T-helper 9 cell (primary cell): Measurements from ENCODE around the gene ADGRD2.

ENCODE experiments used
- DNase-seq: peaks from one replicate; pipeline ENCODE4 v3.0.0-alpha.2; 2020

The ADGRD2 gene

DNA sequence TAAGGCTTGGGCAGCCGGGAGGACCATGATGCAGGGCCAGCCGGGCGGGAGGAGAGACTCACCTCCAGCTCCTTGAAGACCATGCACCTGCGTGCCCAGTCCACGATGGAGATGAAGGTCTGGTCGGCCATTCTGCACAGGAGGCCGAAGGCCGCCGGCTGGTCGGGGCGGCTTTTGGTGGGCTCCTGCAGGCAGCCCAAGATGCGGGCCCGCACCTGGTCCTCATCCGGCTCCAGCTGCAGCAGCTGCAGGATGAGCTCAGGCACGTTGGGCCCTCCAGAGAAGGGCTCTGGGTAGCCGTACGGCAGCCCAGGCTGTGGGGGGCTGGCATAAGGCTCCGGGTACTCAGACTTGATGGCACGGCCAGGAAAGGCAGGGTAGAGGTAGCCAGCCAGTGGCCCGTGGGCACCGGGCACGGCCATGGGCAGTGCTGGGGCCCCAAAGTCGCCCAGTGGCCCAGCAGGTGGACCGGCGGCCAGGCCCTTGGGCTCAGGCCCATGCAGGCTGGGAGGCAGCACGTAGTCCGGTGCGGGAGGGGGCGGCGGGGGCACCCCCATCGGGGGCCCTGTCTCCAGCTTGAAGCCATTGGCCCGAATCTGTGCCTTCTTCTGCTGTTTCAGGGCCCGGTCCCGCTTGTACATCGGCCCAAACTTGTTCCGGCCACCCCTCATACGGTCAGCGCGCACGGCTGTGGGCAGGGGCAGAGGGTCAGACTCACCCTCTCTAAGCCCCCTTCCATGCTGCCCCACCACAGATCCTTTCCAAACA is 50.0 kb downstream of the ADGRD2 start:
- no peak for DNase-seq

DNA sequence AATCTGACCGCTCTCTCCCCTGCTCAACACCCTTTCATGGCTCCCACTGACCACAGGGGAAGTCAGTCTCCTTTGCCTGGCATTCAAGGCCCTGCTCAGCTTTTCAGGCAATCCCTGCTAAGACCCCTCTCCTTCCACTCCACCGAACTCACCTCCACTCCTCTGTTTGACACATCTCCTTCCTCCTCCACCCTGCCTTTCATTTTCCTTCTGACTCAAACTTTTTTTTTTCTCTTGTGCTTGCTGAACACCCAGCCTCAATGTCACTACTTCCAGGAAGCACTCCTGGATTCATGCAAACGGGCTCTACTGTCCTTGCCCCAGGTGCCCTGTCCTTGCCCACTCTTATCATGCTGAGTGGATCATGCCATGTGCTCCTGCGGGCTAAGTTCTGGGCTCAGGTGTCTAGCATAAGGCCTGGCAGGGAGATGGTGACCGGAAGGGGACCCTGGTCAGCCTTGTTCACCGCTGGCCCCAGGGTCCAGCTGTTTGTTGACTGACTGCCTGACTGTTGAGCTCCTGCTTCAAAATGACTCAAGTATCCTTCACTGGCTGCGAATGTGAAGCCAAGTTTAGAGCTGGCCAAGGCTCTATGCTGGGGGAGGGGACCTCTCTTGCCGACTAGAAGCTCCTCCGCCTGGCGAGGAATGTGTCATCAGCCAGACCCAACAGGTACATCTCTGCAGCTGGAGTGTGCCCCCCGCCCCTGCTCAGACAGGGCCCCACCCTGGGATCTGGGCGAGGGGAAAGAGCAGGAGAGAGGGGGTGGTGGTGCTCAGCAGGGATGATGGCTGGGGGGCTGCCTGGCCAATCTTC is 50.8 kb downstream of the ADGRD2 start:
- no peak for DNase-seq

DNA sequence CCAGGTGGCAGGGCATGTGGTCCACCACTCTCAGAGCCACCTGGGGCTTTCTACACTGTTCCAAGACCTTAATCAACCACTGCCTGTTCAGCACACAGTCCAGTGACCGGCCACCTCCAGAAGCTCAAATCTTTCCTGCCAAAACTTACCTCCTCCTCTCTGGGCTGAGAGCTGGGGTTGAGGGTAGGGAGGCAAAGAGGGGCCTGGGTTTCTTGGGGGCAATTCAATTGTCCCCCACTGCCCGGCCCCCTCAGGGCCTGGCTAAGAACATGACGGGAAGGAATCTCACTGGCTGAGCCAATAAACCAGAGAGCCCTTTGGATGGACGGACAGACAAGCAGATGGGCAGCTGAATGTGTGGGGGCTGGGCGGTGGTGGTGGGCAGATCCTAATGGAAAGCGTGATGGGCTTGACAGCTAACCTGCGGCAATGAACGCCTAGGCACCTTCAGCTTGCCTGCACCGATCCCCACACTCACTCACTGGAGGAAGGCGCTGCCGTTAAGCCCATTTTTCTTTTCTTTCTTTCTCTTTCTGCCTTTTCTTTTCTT is 51.6 kb downstream of the ADGRD2 start:
- no peak for DNase-seq

DNA sequence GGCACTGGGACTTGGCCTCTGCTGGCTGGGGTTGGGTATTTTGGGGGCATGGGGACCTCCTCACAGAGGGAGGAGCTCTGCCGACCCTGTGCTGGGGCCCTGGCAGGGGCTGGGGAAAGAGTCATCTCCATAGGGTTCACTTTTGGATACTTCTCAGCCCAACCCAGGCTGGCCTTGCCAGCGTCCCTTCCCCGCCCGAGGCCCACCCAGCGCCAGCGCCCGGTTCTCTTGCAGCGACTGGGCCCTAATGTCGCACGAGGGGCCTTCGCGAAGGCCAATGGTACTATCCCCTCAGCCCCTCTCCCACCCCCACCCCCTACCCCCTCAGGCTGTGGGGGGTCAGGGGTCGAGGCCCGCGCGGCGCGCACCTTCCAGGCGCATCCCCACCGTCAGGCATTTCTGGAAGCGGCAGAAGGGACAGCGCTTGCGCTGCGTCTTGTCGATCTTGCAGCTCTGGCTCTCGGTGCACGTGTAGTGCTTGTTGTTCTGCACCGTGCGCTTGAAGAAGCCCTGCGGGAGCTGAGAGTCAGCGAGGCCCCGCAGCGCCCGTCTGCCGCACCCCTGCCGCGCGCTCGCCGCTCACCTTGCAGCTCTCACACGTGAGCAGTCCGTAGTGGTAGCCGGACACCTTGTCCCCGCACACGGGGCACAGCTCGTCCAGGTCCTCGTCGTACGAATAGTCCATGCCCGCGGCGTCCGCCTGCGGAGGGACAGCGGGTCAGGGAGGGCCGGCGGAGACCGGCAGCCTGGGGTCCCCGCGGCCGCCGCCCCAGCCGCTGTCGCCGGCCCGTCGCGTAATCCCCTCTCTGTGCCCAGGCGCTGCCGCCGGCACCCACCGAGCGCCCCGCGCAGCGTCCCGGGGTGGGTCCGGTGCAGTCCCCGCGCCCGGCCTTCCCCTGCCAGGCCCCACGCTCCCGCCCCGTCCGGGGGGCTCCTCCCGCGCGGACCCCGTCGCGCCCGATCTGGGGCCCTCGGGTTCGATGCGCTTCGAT is 52.8 kb downstream of the ADGRD2 start:
- no peak for DNase-seq

DNA sequence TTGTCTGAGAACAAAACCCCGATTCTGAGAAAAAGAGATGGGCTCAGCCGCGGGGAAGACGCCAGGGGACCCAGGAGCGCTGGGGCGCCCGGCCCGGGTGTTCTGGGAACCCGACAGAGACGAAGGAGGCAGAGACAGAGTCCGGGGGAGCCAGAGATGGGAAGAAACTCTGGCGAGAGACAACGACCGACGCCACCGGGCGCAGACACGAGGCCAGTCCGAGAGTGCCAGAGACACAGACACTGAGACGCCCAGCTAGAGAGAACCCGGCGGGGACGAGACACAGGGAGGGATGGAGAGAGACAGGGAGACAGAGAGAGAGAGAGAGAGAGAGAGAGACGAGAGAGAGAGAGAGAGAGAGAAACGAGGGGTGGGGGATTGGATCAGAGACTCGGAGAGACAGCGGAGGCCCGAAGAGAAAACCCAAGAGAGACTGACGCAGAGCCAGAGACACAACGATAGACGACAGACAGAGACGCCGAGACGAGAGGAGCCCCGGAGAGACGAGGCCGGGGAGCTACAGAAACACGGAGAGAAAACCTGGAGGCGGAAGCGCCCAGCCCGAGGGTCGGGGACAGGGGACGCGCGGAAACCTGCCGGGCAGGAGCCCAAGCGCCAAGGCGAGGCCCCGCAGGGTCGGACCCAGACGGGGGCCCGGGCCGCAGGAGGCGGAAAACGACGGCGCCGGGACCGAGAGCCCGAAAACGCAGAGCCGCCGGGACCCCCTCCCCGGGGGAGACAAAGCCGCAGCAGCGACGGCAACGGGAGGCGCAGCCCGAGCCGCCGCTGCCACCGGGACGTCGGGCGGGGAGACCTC is 53.7 kb downstream of the ADGRD2 start:
- no peak for DNase-seq

DNA sequence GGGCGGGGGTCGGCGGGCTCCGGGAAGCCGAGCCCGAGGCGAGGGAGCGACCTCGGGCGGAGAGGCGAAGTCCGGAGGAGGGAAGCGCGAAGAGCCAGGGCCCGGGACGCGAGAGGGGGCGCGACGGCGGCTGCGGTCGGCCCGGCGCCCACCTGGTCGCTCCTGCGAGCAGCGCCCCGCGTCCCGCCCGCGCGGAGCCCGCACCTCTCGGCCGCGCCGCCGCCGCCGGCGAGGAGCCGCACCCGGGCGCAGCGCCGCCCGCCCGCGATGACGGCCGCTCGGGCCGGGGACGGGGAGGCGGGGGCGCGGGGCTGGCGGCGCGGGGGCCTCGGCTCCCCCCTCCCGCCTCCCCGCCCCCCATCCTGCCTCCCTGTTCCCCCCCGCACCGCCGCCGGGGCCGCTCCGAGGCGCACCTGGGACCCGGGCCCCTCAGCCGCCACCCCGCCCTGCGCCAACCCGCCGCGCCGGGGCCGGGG is 54.3 kb downstream of the ADGRD2 start:
- no peak for DNase-seq

DNA sequence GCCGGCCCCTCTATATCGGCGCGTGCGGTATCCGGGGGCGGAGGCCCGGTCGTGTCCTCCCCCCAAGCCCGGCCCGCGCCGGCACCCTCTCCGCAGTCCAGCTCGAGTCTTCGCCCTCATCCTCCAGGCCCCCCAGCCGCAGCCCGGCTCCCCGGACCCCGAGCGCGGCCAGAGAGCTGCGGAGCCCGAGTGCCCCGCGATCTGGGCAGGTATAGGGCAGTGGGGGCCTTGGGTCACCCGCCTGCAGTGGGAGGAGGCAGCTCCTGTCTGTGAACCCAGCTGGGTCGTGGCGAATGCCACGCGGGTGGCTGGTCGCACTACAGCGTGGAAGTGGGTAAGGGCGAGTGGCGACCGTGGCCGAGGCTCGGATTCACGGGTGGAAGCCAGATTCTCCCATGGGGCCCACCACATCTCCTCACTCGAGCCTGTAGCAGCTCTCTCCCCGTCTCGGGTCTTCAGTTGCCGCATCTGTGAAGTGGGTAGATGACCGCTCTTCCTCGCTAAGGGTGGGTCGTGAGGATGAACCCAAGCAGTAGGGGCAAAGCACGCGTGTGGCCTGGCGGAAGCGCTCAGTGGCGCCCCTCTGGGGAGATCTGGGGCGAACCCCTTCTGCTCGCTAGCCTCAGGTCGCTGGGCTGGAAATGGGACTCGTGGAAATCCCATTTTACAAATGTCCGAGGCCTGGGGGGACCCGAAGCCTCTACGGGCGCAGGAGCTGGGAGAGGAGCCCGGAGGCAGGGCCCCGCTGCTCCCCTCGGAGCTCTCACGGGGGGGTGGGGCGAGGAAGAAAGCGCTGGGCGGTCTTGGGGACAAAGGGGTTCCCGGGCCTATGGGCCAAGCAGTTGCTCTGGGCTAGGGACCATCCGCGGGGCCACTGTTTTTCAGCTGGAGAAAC is 55.0 kb downstream of the ADGRD2 start:
- DNase-seq, result no peak

DNA sequence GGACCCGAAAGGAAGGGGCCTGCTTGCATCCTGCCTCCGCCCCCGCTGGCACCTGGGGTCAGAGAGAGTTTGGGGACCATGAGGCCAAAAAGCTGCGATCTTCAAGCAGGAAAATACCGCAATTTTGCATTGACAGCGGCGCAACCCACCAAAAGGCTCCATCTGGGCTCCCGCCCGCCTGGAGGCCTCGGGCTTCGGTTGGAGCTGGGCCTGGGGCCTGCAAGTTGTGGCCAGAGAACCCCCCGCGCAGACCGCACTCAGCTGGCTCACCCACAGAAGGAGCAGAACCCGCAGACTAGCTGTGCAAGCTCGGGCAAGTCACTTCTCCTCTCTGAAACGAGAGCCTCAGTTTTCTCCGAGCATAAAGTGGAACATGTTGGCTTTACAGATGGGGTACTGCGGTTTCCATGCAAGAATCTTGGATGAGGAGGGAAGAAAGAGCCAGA is 55.7 kb downstream of the ADGRD2 start:
- DNase-seq, result no peak

DNA sequence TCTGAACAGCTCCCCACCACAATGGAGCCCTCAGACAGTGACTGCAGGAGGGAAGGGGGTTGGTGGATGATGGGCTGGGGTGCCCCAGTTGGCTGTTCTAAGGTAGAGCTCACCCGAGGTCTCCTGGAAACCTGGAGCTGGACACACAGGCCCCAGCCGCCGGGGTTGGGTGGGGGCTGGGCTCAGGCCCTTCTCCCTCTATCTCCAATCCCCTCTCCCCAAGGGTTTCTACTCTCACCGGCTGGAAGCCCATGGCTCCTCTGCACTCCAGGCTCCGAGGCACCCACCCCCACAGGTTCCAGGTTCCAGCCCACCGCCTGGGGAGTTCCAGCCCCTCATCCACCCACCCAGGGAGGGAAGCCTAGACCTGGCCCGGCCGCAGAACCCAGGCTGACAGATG is 56.2 kb downstream of the ADGRD2 start:
- DNase-seq, result no peak

DNA sequence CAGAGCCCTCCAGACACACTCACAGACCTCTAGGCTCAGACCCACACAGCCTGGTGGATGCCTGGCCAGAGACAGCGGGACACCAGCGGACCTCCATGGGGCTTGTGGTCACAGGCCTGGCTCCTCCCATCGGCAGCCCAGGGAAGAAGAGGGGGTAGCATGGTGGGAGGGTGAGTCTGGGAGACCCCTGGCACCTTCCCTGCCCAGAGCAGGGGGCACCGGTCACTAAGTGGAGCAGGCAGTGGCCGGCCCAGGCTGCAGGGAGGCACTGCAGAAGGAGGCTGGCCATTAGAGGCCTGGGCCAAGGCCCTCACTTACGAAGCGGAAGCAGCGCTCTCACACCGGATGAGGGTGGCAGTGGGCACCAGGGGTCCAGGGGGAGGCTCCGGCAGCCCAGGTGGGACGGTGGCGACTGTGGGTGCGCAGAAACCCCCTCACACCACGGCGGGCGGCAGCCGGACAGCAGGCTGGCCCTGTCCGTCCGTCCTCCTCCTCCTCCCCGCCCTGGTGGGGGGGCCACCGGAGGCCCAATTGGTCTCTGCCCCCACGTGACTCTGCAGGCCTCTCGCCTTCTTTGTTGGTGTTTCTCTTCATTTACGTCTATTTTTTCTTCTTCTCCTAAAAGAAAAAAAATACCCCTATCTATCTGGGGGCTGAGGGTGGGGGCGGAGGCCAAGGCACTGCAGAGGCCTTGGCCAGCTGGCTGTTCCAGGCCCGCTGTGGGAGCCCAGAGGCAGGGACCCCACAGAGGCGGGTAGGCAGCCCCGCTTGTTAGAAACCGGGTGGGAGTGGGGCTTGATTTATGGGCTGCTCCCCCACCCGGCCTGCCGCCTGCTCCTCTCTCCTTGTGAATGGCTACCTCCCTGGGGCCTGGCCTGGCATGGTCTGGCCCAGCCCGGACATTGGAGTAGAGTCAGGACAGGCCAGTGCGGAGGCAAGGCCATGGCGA is 57.0 kb downstream of the ADGRD2 start, which contains the start of gene NR5A1:
Gene NR5A1 (minus strand): TSS at position 469 of the 949 bp plus-strand sequence. CDS start 4,004 bp downstream, outside the sequence.
- DNase-seq, result no peak

DNA sequence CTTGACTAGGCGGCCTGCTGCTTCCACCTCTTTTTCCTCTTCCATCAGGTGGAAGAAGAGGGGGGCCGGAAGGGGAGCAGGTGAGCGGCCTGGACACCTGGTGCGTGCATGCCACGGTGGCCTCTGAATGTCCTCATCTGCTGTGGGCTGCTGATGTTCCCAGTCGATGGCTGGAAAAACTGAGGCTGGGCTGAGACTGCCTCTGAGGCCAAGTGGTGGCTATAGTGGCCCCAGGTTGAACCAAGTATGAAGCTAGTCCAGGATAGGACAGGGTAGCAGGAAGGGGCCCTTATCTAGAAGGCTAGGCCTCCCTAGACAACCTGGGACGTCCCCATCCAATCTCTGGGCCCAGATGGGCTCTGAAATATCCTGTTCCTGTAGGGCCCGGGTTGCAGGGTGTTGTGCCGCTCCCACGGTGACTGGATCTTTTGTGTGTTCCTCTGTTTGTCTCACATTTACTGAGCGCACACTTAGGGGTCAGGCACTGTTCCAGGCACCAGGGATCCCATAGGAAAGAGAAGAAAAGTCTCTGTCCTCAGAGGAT is 57.7 kb downstream of the ADGRD2 start:
- DNase-seq, result no peak

DNA sequence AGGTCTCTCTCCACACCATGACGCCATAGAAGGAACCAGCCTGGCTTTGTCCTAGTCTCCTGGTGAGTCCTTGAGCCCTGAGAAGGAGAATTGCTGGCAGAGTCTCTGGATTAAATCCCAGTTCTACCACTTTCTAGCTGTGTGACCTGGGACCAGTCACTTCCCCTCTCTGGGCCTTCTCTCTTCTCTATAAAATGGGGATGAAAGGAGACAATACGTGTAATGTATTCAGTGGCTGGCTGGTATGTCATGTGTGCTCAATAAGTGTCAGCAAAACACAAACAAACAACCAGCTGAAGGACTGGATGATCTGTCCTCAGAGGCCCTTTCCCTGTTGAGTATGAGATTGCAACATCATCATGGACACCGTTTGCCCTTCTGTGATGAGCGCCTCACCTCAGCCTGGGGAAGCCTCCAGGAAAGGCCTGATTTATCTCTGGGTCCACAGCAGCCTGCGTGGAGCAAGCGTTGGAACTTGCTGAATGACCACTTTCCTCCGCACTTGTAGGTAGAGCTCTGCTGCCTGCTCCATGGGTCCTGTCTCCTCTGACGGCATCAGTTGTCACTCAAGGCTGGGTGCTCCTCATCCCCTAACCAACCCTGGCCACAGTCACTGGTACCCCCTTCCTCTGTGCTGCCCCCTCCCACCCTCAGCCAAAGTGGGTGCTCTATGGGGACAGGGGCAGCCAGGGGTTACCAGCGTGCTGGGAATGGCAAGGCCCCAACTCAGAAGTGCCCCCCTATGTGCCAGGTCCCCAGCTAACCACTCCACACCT is 60.6 kb downstream of the ADGRD2 start:
- no peak for DNase-seq

DNA sequence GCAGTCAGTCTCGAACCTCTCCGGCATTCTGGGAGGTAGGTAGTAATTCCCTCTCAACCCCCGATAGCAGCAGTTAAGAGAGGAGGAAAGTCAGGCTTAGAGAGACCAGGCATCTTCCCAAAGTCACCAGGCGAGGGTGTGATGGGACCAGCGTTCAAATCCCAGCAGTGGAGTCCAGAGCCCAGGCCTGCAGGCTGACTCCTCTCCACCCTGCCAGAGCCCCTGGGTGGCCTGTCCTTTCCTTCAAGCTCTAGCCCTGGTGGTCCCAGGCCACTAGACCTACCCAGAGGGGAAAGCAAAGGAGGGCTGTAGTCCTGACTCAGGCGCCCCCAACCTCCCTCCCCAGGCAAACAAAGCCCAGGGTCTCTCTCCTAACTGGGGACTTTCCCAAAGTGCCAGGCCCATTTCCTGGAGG is 61.2 kb downstream of the ADGRD2 start:
- no peak for DNase-seq

DNA sequence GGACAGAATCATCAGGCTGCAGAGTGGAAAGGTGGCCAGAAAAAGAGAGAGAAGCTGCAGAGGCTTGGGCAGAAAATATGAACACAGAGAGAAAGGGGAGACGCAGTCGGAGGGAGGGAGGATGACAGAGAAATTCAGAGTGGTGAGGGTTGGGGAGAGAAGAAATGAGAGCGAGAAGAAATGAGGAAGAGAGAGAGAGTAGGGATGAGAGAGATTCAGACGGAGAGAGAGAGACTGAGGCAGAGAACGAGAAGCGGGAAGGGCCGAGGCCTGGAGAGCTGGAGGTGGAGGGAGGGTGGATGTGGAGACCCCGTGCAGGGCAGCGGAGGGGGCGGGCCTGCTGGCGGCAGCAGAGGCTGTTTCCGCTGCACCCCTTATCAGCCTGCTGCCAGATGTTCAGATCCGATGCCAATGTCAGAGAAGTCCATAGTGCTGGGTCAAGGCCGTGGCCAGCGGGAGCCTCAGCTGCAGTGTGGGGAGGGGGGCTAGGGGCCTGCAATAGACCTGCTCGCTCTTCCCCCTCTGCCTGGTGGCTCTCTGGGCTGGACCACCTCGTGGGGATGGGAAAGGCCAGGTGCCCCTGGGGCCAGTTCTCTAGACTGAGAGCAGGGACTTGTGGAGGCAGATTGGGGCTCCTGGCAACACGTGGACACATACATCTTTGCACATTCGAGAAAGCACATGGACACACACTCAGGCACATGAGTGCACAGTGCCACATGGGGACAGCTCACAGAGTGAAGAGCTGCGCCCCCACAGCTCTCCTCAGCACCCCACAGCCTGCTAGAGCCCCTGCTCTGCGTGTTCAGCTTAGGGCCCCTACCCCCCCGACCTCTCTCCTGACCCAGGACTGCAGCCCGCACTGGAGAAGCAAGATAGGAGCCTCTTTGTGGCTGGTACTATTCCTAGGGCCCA is 61.9 kb downstream of the ADGRD2 start:
- DNase-seq, result no peak

DNA sequence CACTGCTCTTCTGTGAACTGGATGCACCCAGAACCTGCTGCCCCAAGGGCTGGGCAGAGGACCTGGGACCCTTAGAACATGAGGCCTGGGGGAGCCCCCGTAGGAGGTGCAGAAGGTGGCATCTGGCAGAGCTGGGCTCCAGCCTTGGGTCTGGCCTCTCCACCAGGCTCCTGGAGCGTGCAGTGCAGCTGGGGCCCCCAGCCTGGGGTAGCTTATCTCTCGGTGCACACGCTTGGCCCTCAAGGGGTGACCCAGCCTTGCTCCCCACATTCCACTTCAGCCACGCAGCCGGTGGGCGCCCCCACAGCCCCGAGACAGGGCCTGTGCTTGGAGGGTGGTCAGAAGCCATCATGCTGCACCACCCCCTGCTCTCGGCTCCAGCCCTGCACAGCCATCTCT is 62.6 kb downstream of the ADGRD2 start:
- DNase-seq, result no peak

DNA sequence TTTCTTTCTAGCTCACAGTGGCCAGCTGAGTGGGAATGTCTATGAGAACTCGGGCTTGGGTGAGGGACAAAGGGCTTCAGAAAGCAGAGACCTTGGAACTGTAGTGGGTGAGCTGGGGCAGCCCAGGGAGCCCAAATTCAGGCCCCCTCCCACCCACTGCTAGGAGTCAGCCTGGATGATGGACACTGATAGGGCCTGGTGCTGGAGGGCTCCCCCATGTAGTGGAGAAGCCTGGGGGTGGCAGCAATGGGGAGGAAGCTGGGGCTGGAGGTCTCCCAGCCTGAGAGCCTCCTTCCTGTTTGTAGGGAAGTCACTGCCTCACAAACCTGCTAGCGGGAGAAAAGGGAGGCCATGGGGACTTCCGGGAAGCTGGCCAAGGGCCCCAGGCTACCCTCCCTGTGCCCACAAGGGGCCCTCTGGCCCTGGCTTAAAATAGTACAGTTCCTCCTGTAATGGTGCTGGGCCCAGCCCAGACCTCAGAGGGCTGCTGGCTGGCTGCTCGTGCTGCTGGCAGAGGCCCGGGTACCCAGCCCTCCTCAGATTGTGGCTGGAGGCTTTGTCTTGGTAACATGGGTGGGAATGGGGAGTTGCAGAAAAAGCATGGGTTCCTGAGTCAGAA is 63.2 kb downstream of the ADGRD2 start:
- no peak for DNase-seq
